KMS-11 (cell line): ENCODE measurements around the gene GPRIN2.

Source experiments
- H2AFZ ChIP-seq: fragments of 200-600 bp; sonication (generic); 2 replicates; pipeline ENCODE4 v1.6.1; 2016; ENCODE audit warnings: antibody characterized with exemption, mixed run types, low read depth
- H3K27ac ChIP-seq: fragments of 200-600 bp; sonication (generic); 2 replicates; pipeline ENCODE4 v1.6.1; 2016; ENCODE audit warnings: mild to moderate bottlenecking, mixed run types
- H3K27me3 ChIP-seq: fragments of 200-600 bp; sonication (generic); 2 replicates; pipeline ENCODE4 v1.6.1; 2017; ENCODE audit warnings: mild to moderate bottlenecking, low read depth, mixed run types, moderate library complexity; ENCODE audit not compliant: insufficient read depth
- H3K36me3 ChIP-seq: fragments of 200-600 bp; sonication (generic); 2 replicates; pipeline ENCODE4 v1.6.1; 2017; ENCODE audit warnings: mild to moderate bottlenecking, mixed run types; ENCODE audit not compliant: insufficient read depth
- H3K4me1 ChIP-seq: fragments of 200-600 bp; sonication (generic); 2 replicates; pipeline ENCODE4 v1.6.1; 2016; ENCODE audit warnings: mild to moderate bottlenecking, low read depth, mixed run types; ENCODE audit not compliant: poor library complexity, severe bottlenecking
- H3K4me2 ChIP-seq: fragments of 200-600 bp; sonication (generic); 2 replicates; pipeline ENCODE4 v1.7.0; 2016; ENCODE audit warnings: mild to moderate bottlenecking, mixed run types
- H3K4me3 ChIP-seq: fragments of 200-600 bp; sonication (generic); IDR thresholded peaks from 2 replicates; pipeline ENCODE4 v1.6.1; 2017; ENCODE audit warnings: low read depth, low read length, mixed read lengths; ENCODE audit not compliant: insufficient read depth
- H3K79me2 ChIP-seq: fragments of 200-600 bp; sonication (generic); 2 replicates; pipeline ENCODE4 v1.6.1; 2016; ENCODE audit warnings: low read depth, mixed run types; ENCODE audit not compliant: insufficient read depth
- H3K9ac ChIP-seq: fragments of 200-600 bp; sonication (generic); 2 replicates; pipeline ENCODE4 v1.6.1; 2016; ENCODE audit warnings: mild to moderate bottlenecking, mixed run types
- H4K20me1 ChIP-seq: fragments of 200-600 bp; sonication (generic); 2 replicates; pipeline ENCODE4 v1.6.1; 2016; ENCODE audit warnings: mild to moderate bottlenecking, mixed run types; ENCODE audit not compliant: insufficient read depth
- CTCF ChIP-seq: fragments of 200-600 bp; sonication (generic); conservative IDR thresholded peaks from 2 replicates; pipeline ENCODE4 v1.6.1; 2017; ENCODE audit warnings: low read depth, mild to moderate bottlenecking, antibody characterized with exemption, low read length, moderate library complexity, mixed read lengths

GPRIN2 gene

GRCh38 chr10:46516660-46517416 lies 39.6 kb downstream of the GPRIN2 start:
- H3K4me3 ChIP-seq, result no peak overlapping the region
- H2AFZ ChIP-seq, result no peak overlapping the region
- no peaks in the 10 kb centered on the region for H3K4me1 ChIP-seq
- TF ChIP-seq CTCF, result no peak
- no peaks in the 10 kb centered on the region for H4K20me1 ChIP-seq
- H3K4me2 ChIP-seq, result no peak overlapping the region
- H3K79me2 ChIP-seq, result no peaks in the 10 kb centered on the region
- no peaks in the 10 kb centered on the region for H3K27me3 ChIP-seq
- H3K27ac ChIP-seq, result no peak overlapping the region
- H3K9ac ChIP-seq, result no peak overlapping the region
- no peaks in the 10 kb centered on the region for H3K36me3 ChIP-seq

GRCh38 chr10:46515793-46516192 lies 40.7 kb downstream of the GPRIN2 start:
- no peak overlapping the region for H3K27ac ChIP-seq
- H2AFZ ChIP-seq, result no peak overlapping the region
- no peaks in the 10 kb centered on the region for H4K20me1 ChIP-seq
- no peaks in the 10 kb centered on the region for H3K79me2 ChIP-seq
- no peaks in the 10 kb centered on the region for H3K27me3 ChIP-seq
- no peak overlapping the region for H3K4me3 ChIP-seq
- H3K4me2 ChIP-seq, result no peak overlapping the region
- no peaks in the 10 kb centered on the region for H3K36me3 ChIP-seq
- no peaks in the 10 kb centered on the region for H3K4me1 ChIP-seq
- no peak overlapping the region for H3K9ac ChIP-seq
- TF ChIP-seq CTCF, result no peak

- Histone ChIP-seq H3K36me3 (no peaks in the 10 kb centered on the region), H3K9ac (no peak overlapping the region), H4K20me1 (no peaks in the 10 kb centered on the region), H3K79me2 (no peaks in the 10 kb centered on the region), H3K4me3 (no peak overlapping the region), H3K4me2 (no peak overlapping the region), H3K27me3 (no peaks in the 10 kb centered on the region), H2AFZ (no peak overlapping the region), H3K4me1 (no peaks in the 10 kb centered on the region), H3K27ac (no peak overlapping the region)
- TF ChIP-seq CTCF, result no peak
Measured at GRCh38 chr10:46515366-46515765, 41.1 kb downstream of the GPRIN2 start.

DNA sequence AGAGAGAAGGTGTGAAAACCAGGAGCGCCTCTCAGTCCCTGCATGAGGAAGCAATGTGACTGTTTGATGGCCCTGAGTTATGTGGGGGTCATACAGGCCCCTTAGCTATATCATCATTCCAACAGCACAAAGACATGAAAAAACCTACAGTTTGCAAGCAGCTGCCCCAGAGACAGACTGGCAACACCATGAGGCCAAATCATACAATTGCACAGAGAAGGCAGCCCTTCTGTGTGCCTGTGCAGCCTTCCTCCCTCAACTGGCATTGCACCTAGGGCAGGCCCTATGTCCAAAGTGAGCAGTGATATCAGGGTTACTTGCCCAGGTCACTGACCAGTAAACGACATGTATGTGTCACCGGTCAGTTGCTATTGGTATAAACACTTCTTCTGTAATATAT lies 41.6 kb downstream of the GPRIN2 start:
- no peaks in the 10 kb centered on the region for H3K36me3 ChIP-seq
- no peaks in the 10 kb centered on the region for H4K20me1 ChIP-seq
- no peak overlapping the region for H3K27ac ChIP-seq
- TF ChIP-seq CTCF, result no peak
- no peaks in the 10 kb centered on the region for H3K79me2 ChIP-seq
- no peak overlapping the region for H3K9ac ChIP-seq
- H2AFZ ChIP-seq, result no peak overlapping the region
- no peaks in the 10 kb centered on the region for H3K27me3 ChIP-seq
- no peak overlapping the region for H3K4me3 ChIP-seq
- H3K4me2 ChIP-seq, result no peak overlapping the region
- H3K4me1 ChIP-seq, result no peaks in the 10 kb centered on the region
